ENCODE measurements around the gene PI4K2B. TPM values are rescaled to one million over a fixed set of nuclear protein-coding genes. Genes with fewer than 3 reads are reported as not detected.

The PI4K2B gene
- total RNA-seq, 1 experiment from 2014 or later, result 19.3 TPM

GRCh38 chr4:25246680-25247611, 13.1 kb downstream of the PI4K2B start:
- BruUV-seq (replicated peaks), result no TSS peak
- POLR2A ChIA-PET, result no interaction called here
- H3K79me2 ChIP-seq (ENCODE audit: insufficient read depth, low read length), result 0 out of 2 replicates have a peak, but pooled peaks cover 13% of the 10 kb centered on the region
- H3K4me2 ChIP-seq (ENCODE audit: low read length), result no peak overlapping the region
- H3K4me3 ChIP-seq (replicated peaks in 1 of 2; ENCODE audit: low read depth in 1 of 2, low read length in 2 of 2), result no peak overlapping the region
- no peak overlapping the region for H3K9ac ChIP-seq (ENCODE audit: low read length)
- no peaks in the 10 kb centered on the region for H3K9me3 ChIP-seq (ENCODE audit: control insufficient read depth in 1 of 2, insufficient read depth in 1 of 2, low read depth in 1 of 2, low read length in 2 of 2)
- RAD21 ChIA-PET (ENCODE audit: low non-redundant PET in 1 of 2, low total read pairs in 2 of 2, uncharacterized antibody in 2 of 2, unreplicated experiment in 2 of 2), result no interaction called here
- no peaks in the 10 kb centered on the region for H3K9me2 ChIP-seq (ENCODE audit: insufficient read depth)
- TF ChIP-seq POLR2AphosphoS5 (IDR thresholded peaks at IDR 0.05; ENCODE audit: low read depth, low read length) (no peak), ATF3 (IDR thresholded peaks at IDR 0.05) (no peak), RAD21 (IDR thresholded peaks at IDR 0.05; ENCODE audit: low read depth) (no peak), MAX (IDR thresholded peaks at IDR 0.05) (no peak), EGR1 (IDR thresholded peaks at IDR 0.05; ENCODE audit: low read depth) (no peak), POLR2A (IDR thresholded peaks at IDR 0.05; ENCODE audit: borderline replicate concordance, extremely low read depth, insufficient read depth, insufficient read length) (no peak), SIN3A (IDR thresholded peaks at IDR 0.05; ENCODE audit: low read depth) (no peak), SRF (IDR thresholded peaks at IDR 0.05; ENCODE audit: low read depth) (no peak), ZBTB33 (IDR thresholded peaks at IDR 0.05; ENCODE audit: extremely low read depth, insufficient replicate concordance, low read length) (no peak), ZNF274 (IDR thresholded peaks at IDR 0.05; ENCODE audit: low read depth, low read length) (no peak), YY1 (IDR thresholded peaks at IDR 0.05; ENCODE audit: extremely low read depth, insufficient replicate concordance, low read depth, low read length) (no peak), ELF1 (IDR thresholded peaks at IDR 0.05; ENCODE audit: borderline replicate concordance, low read depth) (no peak), TCF7L2 (IDR thresholded peaks at IDR 0.05; ENCODE audit: borderline replicate concordance, extremely low read depth, insufficient read depth, insufficient read length) (no peak), FOSL1 (IDR thresholded peaks at IDR 0.05; ENCODE audit: low read depth) (no peak), REST (IDR thresholded peaks at IDR 0.05; ENCODE audit: low read depth) (no peak), SP1 (IDR thresholded peaks at IDR 0.05; ENCODE audit: low read depth) (no peak), CBX3 (IDR thresholded peaks at IDR 0.05; ENCODE audit: low read depth) (no peak), JUND (IDR thresholded peaks at IDR 0.05) (no peak), CEBPB (IDR thresholded peaks at IDR 0.05; ENCODE audit: low read depth) (no peak), ZFX (IDR thresholded peaks at IDR 0.05) (no peak)
- no peaks in the 10 kb centered on the region for H4K20me1 ChIP-seq (ENCODE audit: insufficient read depth)
- no peak overlapping the region for H2AFZ ChIP-seq (ENCODE audit: low read depth, low read length, poor library complexity, severe bottlenecking)
- intact Hi-C loops (cut with micrococcal nuclease), result no loop called here
- no peaks in the 10 kb centered on the region for H3K27me3 ChIP-seq (ENCODE audit: insufficient read depth, low read length)
- ATAC-seq (no peak; the same call in 1 of the 2 replicates), DNase-seq (ENCODE audit: low read depth, low spot score) (no peak)
- CTCF ChIA-PET, result no interaction called here
- H3K36me3 ChIP-seq (ENCODE audit: control insufficient read depth in 1 of 2, insufficient read depth in 2 of 2, low read length in 2 of 2), result no peaks in the 10 kb centered on the region
- no peaks in the 10 kb centered on the region for H3K4me1 ChIP-seq (ENCODE audit: control insufficient read depth in 1 of 2, insufficient read depth in 2 of 2, low read length in 2 of 2)
- no peak overlapping the region for H3K27ac ChIP-seq (ENCODE audit: low read depth, low read length)
